BE2C (cell line): ENCODE data around the gene SHC4.

Experiments
- DNase-seq: peaks from one replicate; pipeline ENCODE4 v3.0.0-alpha.2; 2020
- H3K27me3 ChIP-seq: fragments of 250-450 bp; sonication (Bioruptor Pico); 2 replicates; pipeline ENCODE4 v1.5.1; 2020; ENCODE audit warnings: mild to moderate bottlenecking
- H3K36me3 ChIP-seq: fragments of 250-450 bp; sonication (Bioruptor Pico); 2 replicates; pipeline ENCODE4 v1.5.1; 2020; ENCODE audit warnings: mild to moderate bottlenecking
- H3K4me1 ChIP-seq: fragments of 250-450 bp; sonication (Bioruptor Pico); 2 replicates; pipeline ENCODE4 v1.5.1; 2020
- H3K4me3 ChIP-seq: 2 replicates; pipeline ENCODE4 v1.5.1; 2011; ENCODE audit warnings: low read depth, low read length
- H3K9me3 ChIP-seq: fragments of 250-450 bp; sonication (Bioruptor Pico); 2 replicates; pipeline ENCODE4 v1.5.1; 2020
- CTCF ChIP-seq: IDR thresholded peaks from 2 replicates; pipeline ENCODE4 v1.5.1; 2012; ENCODE audit warnings: mild to moderate bottlenecking, low read depth, low read length

The SHC4 gene

DNA sequence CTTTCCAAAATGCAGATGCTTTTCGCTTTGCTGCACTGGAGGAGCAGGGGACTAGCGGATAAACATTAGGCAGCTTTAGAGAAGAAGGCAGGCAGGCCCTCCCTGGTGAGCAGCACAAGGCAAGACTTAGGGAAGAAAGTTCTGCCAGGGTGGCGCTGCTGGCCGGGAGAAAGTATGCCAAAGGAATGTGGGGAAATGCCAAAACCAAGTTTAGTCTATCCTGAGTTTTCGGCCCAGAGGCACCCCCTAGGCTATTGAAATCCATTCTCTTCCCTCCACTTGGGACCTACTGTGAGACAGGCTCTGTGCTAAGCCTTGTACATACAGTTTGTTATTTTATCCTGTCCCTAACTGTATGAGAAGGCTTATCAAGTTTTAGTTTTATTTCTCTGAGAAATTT is 9.2 kb downstream of the SHC4 start:
- Histone ChIP-seq H3K4me3 (no peak overlapping the region), H3K36me3 (no peaks in the 10 kb centered on the region), H3K9me3 (no peaks in the 10 kb centered on the region), H3K4me1 (no peaks in the 10 kb centered on the region), H3K27me3 (no peaks in the 10 kb centered on the region)
- no peak for TF ChIP-seq CTCF
- no peak for DNase-seq

DNA sequence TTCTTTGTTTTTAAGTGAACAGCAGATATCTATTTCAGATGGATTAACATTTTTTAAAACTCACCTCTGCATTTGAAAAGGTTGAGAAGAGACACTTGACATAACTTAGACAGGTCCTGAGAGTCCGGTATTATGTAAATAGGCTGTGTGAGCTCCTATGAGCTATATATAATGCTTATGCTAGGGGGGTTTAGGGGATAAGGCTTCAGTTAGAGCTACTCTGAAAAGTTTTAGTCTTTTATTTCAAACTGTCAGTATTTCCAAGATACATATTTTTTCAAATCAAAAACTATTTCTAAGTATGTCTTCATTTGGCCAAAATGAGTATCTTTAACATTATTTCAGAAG is 16.9 kb downstream of the SHC4 start:
- no peak overlapping the region for H3K4me3 ChIP-seq
- H3K9me3 ChIP-seq = no peaks in the 10 kb centered on the region
- no peak for TF ChIP-seq CTCF
- H3K27me3 ChIP-seq = no peaks in the 10 kb centered on the region
- H3K36me3 ChIP-seq = no peaks in the 10 kb centered on the region
- no peaks in the 10 kb centered on the region for H3K4me1 ChIP-seq
- DNase-seq = no peak

- no peak for DNase-seq
- no peaks in the 10 kb centered on the region for H3K27me3 ChIP-seq
- no peaks in the 10 kb centered on the region for H3K4me1 ChIP-seq
- no peaks in the 10 kb centered on the region for H3K9me3 ChIP-seq
- H3K36me3 ChIP-seq = no peaks in the 10 kb centered on the region
- no peak for TF ChIP-seq CTCF
- no peak overlapping the region for H3K4me3 ChIP-seq
These were observed 17.5 kb downstream of the SHC4 start for GRCh38 chr15:48946074-48946839.

GRCh38 chr15:48945386-48945785 is 18.3 kb downstream of the SHC4 start:
- H3K36me3 ChIP-seq = no peaks in the 10 kb centered on the region
- H3K4me1 ChIP-seq = no peaks in the 10 kb centered on the region
- H3K27me3 ChIP-seq = no peaks in the 10 kb centered on the region
- DNase-seq = no peak
- TF ChIP-seq CTCF = no peak
- H3K9me3 ChIP-seq = no peaks in the 10 kb centered on the region
- H3K4me3 ChIP-seq = no peak overlapping the region

DNA sequence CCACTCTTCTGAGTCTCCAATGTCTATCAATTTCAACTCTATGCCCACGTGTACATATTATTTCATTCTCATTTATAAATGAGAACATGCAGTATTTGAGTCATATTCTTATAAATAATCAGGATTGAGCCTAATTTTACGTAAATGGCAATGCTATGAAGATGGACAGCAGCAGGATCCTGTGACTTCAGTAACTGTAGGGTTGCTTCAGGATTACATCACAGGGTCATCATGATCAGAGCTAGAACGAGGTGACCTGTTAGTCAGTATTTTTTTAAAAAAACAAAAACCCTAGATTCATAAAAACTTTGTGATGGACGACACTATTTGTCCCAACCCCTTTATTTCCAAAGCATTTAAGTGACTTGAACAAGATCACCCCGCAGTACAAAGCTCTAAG is 21.8 kb downstream of the SHC4 start:
- TF ChIP-seq CTCF = no peak
- no peaks in the 10 kb centered on the region for H3K27me3 ChIP-seq
- no peak for DNase-seq

GRCh38 chr15:48940508-48940907 is 23.2 kb downstream of the SHC4 start:
- no peak for DNase-seq
- Histone ChIP-seq H3K4me3 (no peak overlapping the region), H3K9me3 (no peaks in the 10 kb centered on the region), H3K4me1 (no peaks in the 10 kb centered on the region), H3K36me3 (no peaks in the 10 kb centered on the region), H3K27me3 (no peaks in the 10 kb centered on the region)
- TF ChIP-seq CTCF = no peak

More for the DNA sequence above, 21.8 kb downstream of the SHC4 start:
- no peaks in the 10 kb centered on the region for H3K9me3 ChIP-seq
- H3K4me1 ChIP-seq = no peaks in the 10 kb centered on the region
- no peaks in the 10 kb centered on the region for H3K36me3 ChIP-seq
- H3K4me3 ChIP-seq = no peak overlapping the region
